IMR-90 (cell line): ENCODE results near the gene TTC21A. TPM values are rescaled to one million over a fixed set of nuclear protein-coding genes. Genes with fewer than 3 reads are reported as not detected.

Experiments
- ATAC-seq: fragments of 200-7000 bp; cut with Tn5 transposase; 2 replicates; pipeline ENCODE4 v1.9.1; 2020; ENCODE audit warnings: low read depth, mild to moderate bottlenecking, moderate library complexity
- BruUV-seq: library from RNA; stranded (reverse); fragments of 400-500 nt; replicated peaks from 2 replicates; lab custom pipeline; 2021; lab: Mats Ljungman, UMichigan
- CTCF ChIA-PET: fragments of 300-600 bp; formaldehyde crosslinking; extraction: SDS; loops from one replicate; lab custom pipeline; 2021; ENCODE audit warnings: antibody characterized with exemption; lab: Yijun Ruan, JAX
- POLR2A ChIA-PET: fragments of 300-600 bp; sonication (Branson Sonifier 250); formaldehyde crosslinking; loops from one replicate; lab custom pipeline; 2022; ENCODE audit warnings: antibody characterized with exemption; ENCODE audit not compliant: unreplicated experiment; lab: Charles Lee
- DNase-seq: peaks from one replicate; pipeline ENCODE4 v3.0.0; 2013
- H2AFZ ChIP-seq: replicated peaks from 2 replicates; pipeline ENCODE3; 2013; ENCODE audit warnings: low read length, mild to moderate bottlenecking; ENCODE audit not compliant: poor library complexity
- H2AK5ac ChIP-seq: 2 replicates; pipeline ENCODE4 v1.6.1; 2013; ENCODE audit warnings: low read depth, low read length, inconsistent platforms
- H2AK9ac ChIP-seq: replicated peaks from 2 replicates; pipeline ENCODE3; 2013; ENCODE audit warnings: mild to moderate bottlenecking, low read depth, low read length, moderate library complexity; ENCODE audit not compliant: poor library complexity
- H2BK120ac ChIP-seq: 2 replicates; pipeline ENCODE4 v1.6.1; 2013; ENCODE audit warnings: low read depth, low read length, inconsistent platforms
- H2BK15ac ChIP-seq: 3 replicates; pipeline ENCODE4 v1.6.1; 2013; ENCODE audit warnings: low read depth, low read length, inconsistent platforms
- H2BK20ac ChIP-seq: 2 replicates; pipeline ENCODE4 v1.6.1; 2013; ENCODE audit warnings: low read depth, mild to moderate bottlenecking, inconsistent platforms, low read length, moderate library complexity
- H2BK5ac ChIP-seq: 2 replicates; pipeline ENCODE4 v1.6.1; 2013; ENCODE audit warnings: mild to moderate bottlenecking, low read depth, low read length, inconsistent platforms; ENCODE audit not compliant: poor library complexity, severe bottlenecking
- H3K14ac ChIP-seq: replicated peaks from 2 replicates; pipeline ENCODE4 v1.6.1; 2013; ENCODE audit warnings: low read depth, low read length, inconsistent platforms
- H3K18ac ChIP-seq: 2 replicates; pipeline ENCODE4 v1.6.1; 2013; ENCODE audit warnings: low read depth, low read length, control low read depth
- H3K23ac ChIP-seq: 2 replicates; pipeline ENCODE4 v1.6.1; 2013; ENCODE audit warnings: low read depth, low read length, inconsistent platforms
- H3K27ac ChIP-seq: 2 replicates; pipeline ENCODE4 v1.5.1; 2013; ENCODE audit warnings: mild to moderate bottlenecking, control low read depth, low read length; ENCODE audit not compliant: insufficient read depth
- H3K27me3 ChIP-seq: 2 replicates; pipeline ENCODE4 v1.6.1; 2013; ENCODE audit warnings: low read length; ENCODE audit not compliant: control insufficient read depth, insufficient read depth
- H3K36me3 ChIP-seq: 2 replicates; pipeline ENCODE4 v1.6.1; 2013; ENCODE audit warnings: low read length, mixed read lengths; ENCODE audit not compliant: control insufficient read depth, insufficient read depth
- H3K4ac ChIP-seq: 2 replicates; pipeline ENCODE4 v1.6.1; 2013; ENCODE audit warnings: low read depth, low read length, inconsistent platforms
- H3K4me1 ChIP-seq: 2 replicates; pipeline ENCODE4 v1.6.1; 2013; ENCODE audit warnings: low read length, mixed read lengths; ENCODE audit not compliant: control insufficient read depth, insufficient read depth
- H3K4me2 ChIP-seq: 2 replicates; pipeline ENCODE4 v1.6.1; 2013; ENCODE audit warnings: low read depth, mild to moderate bottlenecking, control low read depth, low read length, moderate library complexity
- H3K4me3 ChIP-seq: 2 replicates; pipeline ENCODE4 v1.5.1; 2013; ENCODE audit warnings: low read depth, mild to moderate bottlenecking, control low read depth, low read length, moderate library complexity; ENCODE audit not compliant: insufficient read depth
- H3K56ac ChIP-seq: 2 replicates; pipeline ENCODE4 v1.6.1; 2013; ENCODE audit warnings: low read length, inconsistent platforms; ENCODE audit not compliant: insufficient read depth; ENCODE audit errors: extremely low read depth
- H3K79me1 ChIP-seq, 2 experiments: 2 replicates each; pipeline ENCODE4 v1.6.1; 2013; ENCODE audit warnings: low read length in 2 of 2, inconsistent platforms in 1 of 2, low read depth in 1 of 2
- H3K9ac ChIP-seq: 2 replicates; pipeline ENCODE4 v1.6.1; 2013; ENCODE audit warnings: low read depth, low read length, control low read depth
- H3K9me1 ChIP-seq: 2 replicates; pipeline ENCODE4 v1.6.1; 2013; ENCODE audit warnings: low read length, inconsistent platforms; ENCODE audit not compliant: insufficient read depth
- H3K9me3 ChIP-seq: 2 replicates; pipeline ENCODE4 v1.6.1; 2013; ENCODE audit warnings: low read length; ENCODE audit not compliant: control insufficient read depth, insufficient read depth
- H4K20me1 ChIP-seq: 2 replicates; pipeline ENCODE4 v1.6.1; 2013; ENCODE audit warnings: low read length, inconsistent platforms; ENCODE audit not compliant: insufficient read depth
- H4K5ac ChIP-seq: 2 replicates; pipeline ENCODE4 v1.6.1; 2013; ENCODE audit warnings: mild to moderate bottlenecking, low read depth, low read length, control low read depth
- H4K8ac ChIP-seq, 2 experiments: 2 replicates each; pipeline ENCODE4 v1.6.1; 2013; ENCODE audit warnings: low read depth in 2 of 2, low read length in 2 of 2, control low read depth in 1 of 2, inconsistent platforms in 1 of 2
- H4K91ac ChIP-seq: 2 replicates; pipeline ENCODE4 v1.6.1; 2013; ENCODE audit warnings: low read depth, low read length, inconsistent platforms; ENCODE audit not compliant: insufficient read depth
- CEBPB ChIP-seq: IDR thresholded peaks from 2 replicates; pipeline ENCODE4 v1.6.1; 2012; ENCODE audit warnings: low read depth, low read length, improper control_type of control experiment
- whole genome bisulfite sequencing, 2 experiments: methylation state at CpG; one replicate each; pipeline versions ENCODE4 v1.1.5 to v1.1.7; 2013; ENCODE audit warnings: missing lambda C conversion rate in 2 of 2; ENCODE audit not compliant: insufficient read length in 1 of 2; ENCODE audit errors: extremely low coverage in 2 of 2; 5-methylcytosine and 5-hydroxymethylcytosine counted together
- dilution Hi-C: fragments of 300-500 bp; cut with HindIII; formaldehyde crosslinking; loops from one replicate; pipeline ENCODE4 v1.14.3; 2018; ENCODE audit warnings: low sequenced_read_pairs; ENCODE audit not compliant: unreplicated experiment
- in situ Hi-C: fragments of 300-500 bp; cut with MboI; formaldehyde crosslinking; loops from 3 replicates; pipeline ENCODE4 v1.14.3; 2019; ENCODE audit warnings: low sequenced_read_pairs, inconsistent platforms, mixed read lengths
- intact Hi-C: fragments of 100-400 bp; cut with micrococcal nuclease; formaldehyde crosslinking; loops from 2 replicates; pipeline ENCODE4 v1.10.0; 2022
- polyA plus RNA-seq, 3 experiments: library from polyadenylated mRNA; depleted of rRNA; stranded (reverse); fragments of >200 nt; gene quantifications; 2 replicates each; pipeline ENCODE4 v1.2.3, GENCODE V29; 2012; ENCODE audit warnings: low replicate concordance in 1 of 3
- total RNA-seq: library from RNA; depleted of rRNA; stranded (reverse); fragments of >200 nt; gene quantifications from 2 replicates; pipeline ENCODE4 v1.2.3, GENCODE V29; 2012
- TF ChIP-seq, protein P1 (sequence below): fragments of 150-350 bp; IDR thresholded peaks from 2 replicates; pipeline ENCODE4 v1.6.1; 2017; ENCODE audit warnings: mild to moderate bottlenecking, antibody characterized with exemption, low read length, low read depth

The TTC21A gene
- total and polyA plus RNA-seq, 2 of the 4 experiments (the other 2 are of a cell fraction): 0.90 to 1.8 TPM

DNA sequence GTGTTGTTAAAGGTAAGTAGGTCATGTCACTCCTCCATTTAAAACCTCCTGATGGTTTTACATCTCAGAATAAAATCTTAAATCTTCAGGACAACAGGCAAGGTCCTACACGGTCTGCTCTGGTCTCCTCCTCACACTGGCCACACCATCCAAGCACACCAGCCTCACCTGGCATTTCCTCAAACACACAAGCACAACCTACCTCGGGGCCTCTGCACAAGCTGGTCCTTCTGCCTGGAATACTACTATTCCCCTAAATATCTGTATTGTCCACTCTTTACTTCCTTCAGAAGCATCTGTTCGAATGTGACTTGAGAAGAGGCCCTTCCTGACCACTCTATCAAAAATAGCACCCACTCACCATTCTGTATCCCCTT is 1.8 kb upstream of the TTC21A start:
- peaks cover 2% of the 10 kb centered on the region; the same call in 1 of the 2 replicates for H3K36me3 ChIP-seq
- no peak overlapping the region for H2BK5ac ChIP-seq
- H3K4me1 ChIP-seq: peaks cover 4% of the 10 kb centered on the region; the same call in 1 of the 2 replicates
- ATAC-seq: no peak
- CTCF ChIA-PET: interaction anchor here (1.1 to 1.4 kb wide), 2 partner anchors 72 to 182 kb away, joined by 3 to 10 read pairs; no protein-coding TSS in a partner anchor
- H2BK15ac ChIP-seq: no peak overlapping the region
- no peaks in the 10 kb centered on the region for H3K9me3 ChIP-seq
- 90% methylated on average over 2 of the region's 3 CpGs; no CpG with 5 or more reads in 1 of the 2 experiments for WGBS, 2 experiments
- peaks cover 8% of the 10 kb centered on the region for H3K9me1 ChIP-seq
- intact Hi-C loops (loop anchor here (2.0 to 5.0 kb wide), 3 partner anchors 62 to 277 kb away; partner anchors contain the start of gene SLC25A38), dilution Hi-C loops (no loop called here), in situ Hi-C loops (no loop called here)
- peak overlapping the region; percentile 3; the same call in 1 of the 2 replicates for H3K4me2 ChIP-seq
- no peak overlapping the region for H2BK20ac ChIP-seq
- H3K27me3 ChIP-seq: no peaks in the 10 kb centered on the region
- no TSS peak for BruUV-seq
- H4K91ac ChIP-seq: no peak overlapping the region
- no peak overlapping the region for H3K27ac ChIP-seq
- H4K8ac ChIP-seq: no peak overlapping the region
- no peak overlapping the region for H3K14ac ChIP-seq
- H3K4ac ChIP-seq: no peak overlapping the region
- H3K9ac ChIP-seq: no peak overlapping the region
- TF ChIP-seq, protein P1, sequence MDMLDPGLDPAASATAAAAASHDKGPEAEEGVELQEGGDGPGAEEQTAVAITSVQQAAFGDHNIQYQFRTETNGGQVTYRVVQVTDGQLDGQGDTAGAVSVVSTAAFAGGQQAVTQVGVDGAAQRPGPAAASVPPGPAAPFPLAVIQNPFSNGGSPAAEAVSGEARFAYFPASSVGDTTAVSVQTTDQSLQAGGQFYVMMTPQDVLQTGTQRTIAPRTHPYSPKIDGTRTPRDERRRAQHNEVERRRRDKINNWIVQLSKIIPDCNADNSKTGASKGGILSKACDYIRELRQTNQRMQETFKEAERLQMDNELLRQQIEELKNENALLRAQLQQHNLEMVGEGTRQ: no peak
- TF ChIP-seq CEBPB: no peak
- no peak overlapping the region for H4K5ac ChIP-seq
- no peak overlapping the region for H3K56ac ChIP-seq
- H2BK120ac ChIP-seq: no peak overlapping the region
- POLR2A ChIA-PET: no interaction called here
- peaks cover 14 to 60% of the 10 kb centered on the region in 2 experiments for H3K79me1 ChIP-seq
- H2AFZ ChIP-seq: no peak overlapping the region
- no peak for DNase-seq
- H2AK5ac ChIP-seq: no peak overlapping the region
- no peak overlapping the region for H3K18ac ChIP-seq
- peaks cover 56% of the 10 kb centered on the region for H4K20me1 ChIP-seq
- peak overlapping the region; percentile 69; the same call in 1 of the 2 replicates for H3K23ac ChIP-seq
- H2AK9ac ChIP-seq: no peak overlapping the region
- H3K4me3 ChIP-seq: no peak overlapping the region
